Keratinocyte (primary cell): ENCODE results near the gene PPP4R3C. TPM values are rescaled to one million over a fixed set of nuclear protein-coding genes. Genes with fewer than 3 reads are reported as not detected.

Experiments used
- DNase-seq: peaks from one replicate; pipeline ENCODE4 v3.0.0-alpha.2; 2011; ENCODE audit warnings: low read depth, missing footprints, low spot score
- FAIRE-seq: peaks from 2 replicates; lab custom pipeline; 2011; peaks lifted over from hg19 to GRCh38; lab: Jason Lieb, UNC
- H2AFZ ChIP-seq: 2 replicates; pipeline ENCODE4 v1.6.0; 2012; ENCODE audit warnings: low read length, control low read depth, inconsistent platforms; ENCODE audit not compliant: control insufficient read depth
- H3K27ac ChIP-seq: 2 replicates; pipeline ENCODE4 v1.5.1; 2011; ENCODE audit warnings: low read length; ENCODE audit not compliant: control insufficient read depth, insufficient read depth
- H3K27me3 ChIP-seq: 3 replicates; pipeline ENCODE4 v1.6.0; 2011; ENCODE audit warnings: low read length; ENCODE audit not compliant: control insufficient read depth, insufficient read depth; ENCODE audit errors: extremely low read depth
- H3K36me3 ChIP-seq, 2 experiments: 2 replicates in 1 of 2; 3 replicates in 1 of 2; pipeline ENCODE4 v1.5.1; 2011; ENCODE audit warnings: low read length in 2 of 2, mild to moderate bottlenecking in 1 of 2; ENCODE audit not compliant: control insufficient read depth in 2 of 2, insufficient read depth in 2 of 2; ENCODE audit errors: extremely low read depth in 1 of 2
- H3K4me1 ChIP-seq: 3 replicates; pipeline ENCODE4 v1.5.1; 2011; ENCODE audit warnings: low read length; ENCODE audit not compliant: control insufficient read depth, insufficient read depth; ENCODE audit errors: extremely low read depth
- H3K4me2 ChIP-seq: 3 replicates; pipeline ENCODE4 v1.6.0; 2011; ENCODE audit warnings: low read depth, low read length; ENCODE audit not compliant: control insufficient read depth, insufficient read depth; ENCODE audit errors: extremely low read depth
- H3K4me3 ChIP-seq, 3 experiments: fragments of 200-600 bp in 1 of 3; sonication (generic) in 1 of 3; 2 replicates in 2 of 3; 3 replicates in 1 of 3; pipeline ENCODE4 v1.5.1; 2011 to 2016; ENCODE audit warnings: low read length in 3 of 3, mild to moderate bottlenecking in 3 of 3, control low read depth in 2 of 3, inconsistent platforms in 1 of 3, low read depth in 1 of 3, mixed read lengths in 1 of 3, mixed run types in 1 of 3, moderate library complexity in 1 of 3; ENCODE audit not compliant: control insufficient read depth in 2 of 3, insufficient read depth in 2 of 3; ENCODE audit errors: extremely low read depth in 1 of 3
- H3K79me2 ChIP-seq: 2 replicates; pipeline ENCODE4 v1.6.0; 2012; ENCODE audit warnings: low read length; ENCODE audit not compliant: control insufficient read depth, insufficient read depth
- H3K9ac ChIP-seq: 3 replicates; pipeline ENCODE4 v1.6.0; 2011; ENCODE audit warnings: low read length; ENCODE audit not compliant: control insufficient read depth, insufficient read depth; ENCODE audit errors: extremely low read depth
- H3K9me1 ChIP-seq: 3 replicates; pipeline ENCODE4 v1.6.0; 2011; ENCODE audit warnings: low read length; ENCODE audit not compliant: control insufficient read depth, insufficient read depth; ENCODE audit errors: extremely low read depth
- H3K9me3 ChIP-seq: 2 replicates; pipeline ENCODE4 v1.5.1; 2012; ENCODE audit warnings: low read depth, low read length; ENCODE audit not compliant: control insufficient read depth
- H4K20me1 ChIP-seq: 3 replicates; pipeline ENCODE4 v1.6.0; 2011; ENCODE audit warnings: low read length; ENCODE audit not compliant: control insufficient read depth, insufficient read depth; ENCODE audit errors: extremely low read depth
- CTCF ChIP-seq, 3 experiments: IDR thresholded peaks in 1 of 3; conservative IDR thresholded peaks in 1 of 3; optimal IDR thresholded peaks in 1 of 3; 2 replicates in 2 of 3; 3 replicates in 1 of 3; pipeline versions ENCODE3 to v1.5.1; 2011; ENCODE audit warnings: low read length in 3 of 3, mild to moderate bottlenecking in 3 of 3, moderate library complexity in 2 of 3, control low read depth in 1 of 3, inconsistent platforms in 1 of 3; ENCODE audit not compliant: insufficient read depth in 2 of 3; ENCODE audit errors: extremely low read depth in 1 of 3
- EZH2 ChIP-seq: IDR thresholded peaks from one replicate; pipeline ENCODE4 v1.6.1; 2012; ENCODE audit warnings: inconsistent platforms, mild to moderate bottlenecking, low read length, moderate library complexity
- dilution Hi-C: fragments of 300-500 bp; cut with MboI; formaldehyde crosslinking; loops from one replicate; pipeline ENCODE4 v1.7.0; 2020; ENCODE audit warnings: low sequenced_read_pairs; ENCODE audit not compliant: extremely low pct_ligation_motif_present
- polyA plus RNA-seq, 5 experiments: library from polyadenylated mRNA; depleted of rRNA in 3 of 5; stranded (reverse) in 3 of 5; stranded (forward) in 1 of 5; unstranded in 1 of 5; fragments of >200 nt; gene quantifications; 1 replicate in 1 of 5; 2 replicates in 3 of 5; 3 replicates in 1 of 5; pipeline versions ENCODE4 v1.2.1 to v1.2.3, GENCODE V29; 2011 to 2012; ENCODE audit warnings: missing spikeins in 2 of 5, low read depth in 1 of 5, low replicate concordance in 1 of 5

PPP4R3C gene
- polyA plus RNA-seq, 1 donor (not counting 4 experiments of a cell fraction or from before 2014, with no cell fraction given): not detected

- TF ChIP-seq EZH2 (no peak), CTCF (optimal IDR thresholded peaks at IDR 0.05 in 1 of 3, IDR thresholded peaks at IDR 0.05 in 1 of 3, conservative IDR thresholded peaks at IDR 0.05 in 1 of 3; ENCODE audit: extremely low read depth in 1 of 3, insufficient read depth in 2 of 3, low read length in 3 of 3) (no peak)
- Histone ChIP-seq H4K20me1 (no peaks in the 10 kb centered on the region), H3K27me3 (no peaks in the 10 kb centered on the region), H3K9me3 (no peaks in the 10 kb centered on the region), H3K27ac (no peak overlapping the region), H3K4me2 (no peak overlapping the region), H3K9ac (no peak overlapping the region), H3K4me1 (no peaks in the 10 kb centered on the region), H3K4me3 (no peak overlapping the region), H3K79me2 (no peaks in the 10 kb centered on the region), H2AFZ (no peak overlapping the region), H3K9me1 (no peaks in the 10 kb centered on the region), H3K36me3 (no peaks in the 10 kb centered on the region)
- no peak for FAIRE-seq
- dilution Hi-C loops: no loop called here
- DNase-seq: no peak
Measured at GRCh38 chrX:27451324-27451723, 11.8 kb downstream of the PPP4R3C start.

DNA sequence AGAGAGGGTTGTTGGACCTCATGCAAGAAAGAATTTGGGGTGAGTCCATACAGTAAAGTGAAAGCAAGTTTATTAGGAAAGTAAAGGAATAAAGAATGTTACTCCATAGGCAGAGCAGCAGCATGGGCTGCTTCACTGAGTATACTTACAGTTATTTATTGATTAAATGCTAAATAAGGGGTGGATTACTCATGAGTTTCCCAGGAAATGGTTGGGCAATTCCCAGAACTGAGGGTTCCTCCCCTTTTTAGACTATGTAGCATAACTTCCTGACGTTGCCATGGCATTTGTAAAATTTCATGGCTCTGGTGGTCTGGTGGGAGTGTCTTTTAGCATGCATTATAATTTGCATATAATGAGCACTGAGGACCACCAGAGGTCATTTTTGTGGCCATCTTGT lies 16.7 kb downstream of the PPP4R3C start:
- FAIRE-seq: no peak
- H2AFZ ChIP-seq: no peak overlapping the region
- dilution Hi-C loops: no loop called here
- DNase-seq: no peak
- H3K4me3 ChIP-seq: no peak overlapping the region
- no peaks in the 10 kb centered on the region for H3K4me1 ChIP-seq
- H3K4me2 ChIP-seq: no peak overlapping the region
- H3K27me3 ChIP-seq: no peaks in the 10 kb centered on the region
- no peaks in the 10 kb centered on the region for H3K79me2 ChIP-seq
- no peaks in the 10 kb centered on the region for H3K9me3 ChIP-seq
- no peak overlapping the region for H3K9ac ChIP-seq
- TF ChIP-seq EZH2: no peak
- no peak for TF ChIP-seq CTCF (optimal IDR thresholded peaks at IDR 0.05 in 1 of 3, IDR thresholded peaks at IDR 0.05 in 1 of 3, conservative IDR thresholded peaks at IDR 0.05 in 1 of 3; ENCODE audit: extremely low read depth in 1 of 3, insufficient read depth in 2 of 3, low read length in 3 of 3)
- H3K36me3 ChIP-seq: no peaks in the 10 kb centered on the region
- no peaks in the 10 kb centered on the region for H4K20me1 ChIP-seq
- H3K27ac ChIP-seq: no peak overlapping the region
- H3K9me1 ChIP-seq: no peaks in the 10 kb centered on the region
